GM18511 (cell line): ENCODE measurements around the gene PCDHB13.
"Not testable (repeated sequence)": the region's sequence is repeated elsewhere in the genome, so short reads cannot be mapped to it uniquely, and the experiment has no call there.

Experiments used
- ATAC-seq: cut with Tn5 transposase; IDR thresholded peaks from one replicate; pipeline ENCODE4 v1.9.1; 2021; ENCODE audit warnings: mild to moderate bottlenecking, moderate library complexity; ENCODE audit not compliant: unreplicated experiment

PCDHB13 gene

DNA sequence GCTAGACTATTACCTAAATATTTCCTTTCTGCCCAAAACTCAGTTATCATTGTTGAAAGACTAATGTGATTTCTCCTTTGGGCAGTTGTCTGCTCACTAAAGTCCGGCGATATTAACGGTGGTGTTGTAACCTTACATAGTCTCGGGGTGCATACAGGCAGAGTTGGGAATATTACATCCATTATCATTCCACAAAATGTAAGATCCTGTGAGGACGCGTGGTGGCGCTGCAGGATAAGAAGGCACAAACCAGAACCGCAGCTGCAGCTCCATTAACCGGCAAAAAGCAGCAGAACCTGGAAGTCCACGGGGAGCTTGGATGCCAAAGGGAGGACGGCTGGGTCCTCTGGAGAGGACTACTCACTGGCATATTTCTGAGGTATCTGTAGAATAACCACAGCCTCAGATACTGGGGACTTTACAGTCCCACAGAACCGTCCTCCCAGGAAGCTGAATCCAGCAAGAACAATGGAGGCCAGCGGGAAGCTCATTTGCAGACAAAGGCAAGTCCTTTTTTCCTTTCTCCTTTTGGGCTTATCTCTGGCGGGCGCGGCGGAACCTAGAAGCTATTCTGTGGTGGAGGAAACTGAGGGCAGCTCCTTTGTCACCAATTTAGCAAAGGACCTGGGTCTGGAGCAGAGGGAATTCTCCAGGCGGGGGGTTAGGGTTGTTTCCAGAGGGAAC lies at the start of gene PCDHB13:
PCDHB13 (plus strand) TSS at position 264 of the 684 bp plus-strand sequence; CDS start at position 469, 205 bp downstream.
- ATAC-seq, result not testable (repeated sequence)

DNA sequence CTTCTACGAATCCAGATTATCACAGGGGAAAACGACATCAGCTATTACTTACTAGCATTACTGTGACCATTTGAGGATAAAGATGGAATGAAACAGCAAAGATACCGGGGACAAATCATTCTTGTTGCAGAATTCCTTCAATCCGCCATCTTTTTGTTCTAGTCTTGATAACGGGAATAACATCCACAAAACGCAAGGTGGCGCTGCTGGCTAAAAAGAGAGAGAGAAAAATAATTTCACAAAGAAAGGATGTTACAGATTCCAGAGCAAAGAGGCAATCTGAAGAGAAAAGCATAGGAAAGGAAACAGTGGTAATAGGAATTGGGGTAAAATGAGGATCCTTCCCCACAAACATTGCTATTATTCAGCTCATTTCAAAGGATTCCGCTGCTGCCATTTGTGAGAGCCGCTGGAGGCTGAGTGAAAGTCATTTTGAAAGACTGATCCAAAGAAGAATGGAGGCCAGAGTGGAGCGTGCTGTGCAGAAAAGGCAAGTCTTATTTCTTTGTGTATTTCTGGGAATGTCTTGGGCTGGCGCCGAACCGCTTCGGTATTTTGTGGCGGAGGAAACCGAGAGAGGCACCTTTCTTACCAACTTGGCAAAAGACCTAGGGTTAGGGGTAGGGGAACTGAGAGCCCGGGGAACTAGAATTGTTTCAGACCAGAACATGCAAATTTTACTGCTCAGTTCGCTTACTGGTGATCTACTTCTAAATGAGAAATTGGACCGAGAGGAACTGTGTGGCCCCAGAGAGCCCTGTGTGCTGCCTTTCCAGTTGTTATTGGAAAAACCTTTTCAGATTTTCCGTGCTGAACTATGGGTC lies 41.1 kb upstream of the PCDHB13 start, which contains the start of gene PCDHB7:
PCDHB7 (plus strand) TSS at position 264 of the 824 bp plus-strand sequence; CDS start at position 456, 192 bp downstream.
- ATAC-seq, result no peak

- not testable (repeated sequence) for ATAC-seq
Measured at GRCh38 chr5:141174291-141175104, 39.2 kb upstream of the PCDHB13 start.

- no peak for ATAC-seq
Measured at GRCh38 chr5:141175933-141176332, 37.8 kb upstream of the PCDHB13 start.

GRCh38 chr5:141177577-141178191 lies 36.0 kb upstream of the PCDHB13 start, which contains the start of gene PCDHB8:
TSS of gene PCDHB8 (plus strand) at chr5:141177790. CDS start at chr5:141178035, 245 bp downstream.
- ATAC-seq, result not testable (repeated sequence)

GRCh38 chr5:141179371-141179770 lies 34.3 kb upstream of the PCDHB13 start:
- not testable (repeated sequence) for ATAC-seq

- ATAC-seq, result not testable (repeated sequence)
Measured at GRCh38 chr5:141179876-141180275, 33.8 kb upstream of the PCDHB13 start.

DNA sequence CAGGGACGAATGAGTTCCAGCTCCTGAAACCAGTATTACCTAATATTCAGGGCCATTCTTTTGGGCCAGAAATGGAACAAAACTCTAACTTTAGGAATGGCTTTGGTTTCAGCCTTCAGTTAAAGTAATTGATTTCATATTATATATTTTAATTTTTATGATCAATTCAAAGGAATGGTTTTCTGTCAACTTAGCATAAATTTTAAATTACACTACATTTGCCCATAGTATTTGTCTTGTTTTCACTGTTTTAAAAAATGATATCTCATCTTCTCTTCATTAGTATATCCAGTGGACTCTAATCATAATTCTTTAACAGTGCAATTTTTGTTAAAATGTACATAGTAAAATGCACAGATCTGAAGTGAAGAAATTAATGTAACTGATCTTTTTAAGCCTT lies 33.4 kb upstream of the PCDHB13 start:
- no peak for ATAC-seq

- ATAC-seq, result no peak
Measured at GRCh38 chr5:141182248-141182647, 31.5 kb upstream of the PCDHB13 start, which contains the start of gene PCDHB16. TSS of gene PCDHB16 (plus strand) at chr5:141182387. CDS start at chr5:141182560, 173 bp downstream.

DNA sequence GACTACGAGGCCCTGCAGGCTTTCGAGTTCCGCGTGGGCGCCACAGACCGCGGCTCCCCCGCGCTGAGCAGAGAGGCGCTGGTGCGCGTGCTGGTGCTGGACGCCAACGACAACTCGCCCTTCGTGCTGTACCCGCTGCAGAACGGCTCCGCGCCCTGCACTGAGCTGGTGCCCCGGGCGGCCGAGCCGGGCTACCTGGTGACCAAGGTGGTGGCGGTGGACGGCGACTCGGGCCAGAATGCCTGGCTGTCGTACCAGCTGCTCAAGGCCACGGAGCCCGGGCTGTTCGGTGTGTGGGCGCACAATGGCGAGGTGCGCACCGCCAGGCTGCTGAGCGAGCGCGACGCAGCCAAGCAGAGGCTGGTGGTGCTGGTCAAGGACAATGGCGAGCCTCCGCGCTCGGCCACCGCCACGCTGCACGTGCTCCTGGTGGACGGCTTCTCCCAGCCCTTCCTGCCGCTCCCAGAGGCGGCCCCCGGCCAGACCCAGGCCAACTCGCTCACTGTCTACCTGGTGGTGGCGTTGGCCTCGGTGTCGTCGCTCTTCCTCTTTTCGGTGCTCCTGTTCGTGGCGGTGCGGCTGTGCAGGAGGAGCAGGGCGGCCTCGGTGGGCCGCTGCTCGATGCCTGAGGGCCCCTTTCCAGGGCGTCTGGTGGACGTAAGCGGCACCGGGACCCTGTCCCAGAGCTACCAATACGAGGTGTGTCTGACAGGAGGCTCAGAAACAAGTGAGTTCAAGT lies 29.4 kb upstream of the PCDHB13 start:
- not testable (repeated sequence) for ATAC-seq

- no peak for ATAC-seq
Measured at GRCh38 chr5:141186897-141187512, 26.7 kb upstream of the PCDHB13 start, which contains the start of gene PCDHB9. TSS of gene PCDHB9 (plus strand) at chr5:141187161. CDS start at chr5:141187319, 158 bp downstream.

DNA sequence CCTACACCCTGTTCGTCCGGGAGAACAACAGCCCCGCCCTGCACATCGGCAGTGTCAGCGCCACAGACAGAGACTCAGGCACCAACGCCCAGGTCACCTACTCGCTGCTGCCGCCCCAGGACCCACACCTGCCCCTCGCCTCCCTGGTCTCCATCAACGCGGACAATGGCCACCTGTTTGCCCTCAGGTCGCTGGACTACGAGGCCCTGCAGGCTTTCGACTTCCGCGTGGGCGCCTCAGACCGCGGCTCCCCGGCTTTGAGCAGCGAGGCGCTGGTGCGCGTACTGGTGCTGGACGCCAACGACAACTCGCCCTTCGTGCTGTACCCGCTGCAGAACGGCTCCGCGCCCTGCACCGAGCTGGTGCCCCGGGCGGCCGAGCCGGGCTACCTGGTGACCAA lies 25.0 kb upstream of the PCDHB13 start:
- ATAC-seq, result not testable (repeated sequence)

- not testable (repeated sequence) for ATAC-seq
Measured at GRCh38 chr5:141189131-141189530, 24.6 kb upstream of the PCDHB13 start.

- no peak for ATAC-seq
Measured at GRCh38 chr5:141192110-141192725, 21.5 kb upstream of the PCDHB13 start, which contains the start of gene PCDHB10. TSS of gene PCDHB10 (plus strand) at chr5:141192353. CDS start at chr5:141192553, 200 bp downstream.

DNA sequence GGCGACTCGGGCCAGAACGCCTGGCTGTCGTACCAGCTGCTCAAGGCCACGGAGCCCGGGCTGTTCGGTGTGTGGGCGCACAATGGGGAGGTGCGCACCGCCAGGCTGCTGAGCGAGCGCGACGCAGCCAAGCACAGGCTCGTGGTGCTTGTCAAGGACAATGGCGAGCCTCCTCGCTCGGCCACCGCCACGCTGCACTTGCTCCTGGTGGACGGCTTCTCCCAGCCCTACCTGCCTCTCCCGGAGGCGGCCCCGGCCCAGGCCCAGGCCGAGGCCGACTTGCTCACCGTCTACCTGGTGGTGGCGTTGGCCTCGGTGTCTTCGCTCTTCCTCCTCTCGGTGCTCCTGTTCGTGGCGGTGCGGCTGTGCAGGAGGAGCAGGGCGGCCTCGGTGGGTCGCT lies 19.4 kb upstream of the PCDHB13 start:
- ATAC-seq, result not testable (repeated sequence)

DNA sequence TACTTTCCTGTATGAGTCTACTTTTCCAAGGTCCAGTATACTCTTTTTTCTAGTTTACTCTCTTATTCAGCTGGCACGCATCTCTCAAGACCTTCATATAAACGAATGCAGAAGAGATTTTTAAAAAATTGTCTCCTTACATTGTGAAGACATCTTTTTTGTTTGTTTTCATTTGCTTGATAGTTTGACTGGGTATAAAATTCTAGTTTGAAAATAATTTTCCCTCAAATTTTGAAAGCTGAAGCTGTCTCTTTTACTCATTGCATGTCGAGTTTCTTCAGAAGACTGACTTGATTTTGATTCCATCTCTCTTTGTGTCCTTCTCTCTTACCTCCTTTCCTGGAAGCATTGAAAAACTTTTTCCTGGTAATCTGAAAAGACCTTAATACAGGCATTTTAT lies 17.4 kb upstream of the PCDHB13 start:
- no peak for ATAC-seq

GRCh38 chr5:141199359-141200235 lies 14.1 kb upstream of the PCDHB13 start, which contains the start of gene PCDHB11:
TSS of gene PCDHB11 (plus strand) at chr5:141199627. CDS start at chr5:141199775, 148 bp downstream.
- ATAC-seq, result no peak
